K562 (cell line): Measurements from ENCODE around the gene NOL12. TPM values are rescaled to one million over a fixed set of nuclear protein-coding genes. Genes with fewer than 3 reads are reported as not detected.

Source experiments
- ATAC-seq: fragments of 200-7000 bp; cut with Tn5 transposase; 3 replicates; pipeline ENCODE4 v1.9.1; 2020; ENCODE audit warnings: moderate library complexity
- BruUV-seq: library from RNA; stranded (reverse); fragments of 400-500 nt; replicated peaks from 2 replicates; lab custom pipeline; 2021; lab: Mats Ljungman, UMichigan
- CTCF ChIA-PET: fragments of 300-600 bp; formaldehyde crosslinking; extraction: SDS; loops from one replicate; lab custom pipeline; 2021; ENCODE audit warnings: low intra/inter-chr PET ratio; lab: Yijun Ruan, JAX
- POLR2A ChIA-PET: fragments of 300-600, 350-650 bp; sonication (Branson Sonifier 250); formaldehyde crosslinking; extraction: SDS; loops from one replicate; lab custom pipeline; 2021; ENCODE audit warnings: antibody characterized with exemption, inconsistent platforms; lab: Yijun Ruan, JAX
- DNase-seq, 4 experiments: peaks; one replicate each; pipeline versions ENCODE4 v3.0.0 to v3.0.0-alpha.2; 2011 to 2018; ENCODE audit warnings: low spot score in 3 of 4, mixed read lengths in 3 of 4; ENCODE audit errors: extremely low read depth in 1 of 4
- FAIRE-seq: peaks from 2 replicates; lab custom pipeline; 2011; peaks lifted over from hg19 to GRCh38; lab: Jason Lieb, UNC
- H2AFZ ChIP-seq: 2 replicates; pipeline ENCODE4 v1.6.0; 2011; ENCODE audit warnings: low read depth, low read length, control low read depth, inconsistent platforms
- H3K27ac ChIP-seq: fragments of 200-600 bp; 3 replicates; pipeline ENCODE4 v1.8.0; 2011; ENCODE audit warnings: low read depth, mild to moderate bottlenecking, control low read depth, inconsistent platforms, low read length, moderate library complexity, mixed read lengths; ENCODE audit errors: extremely low read depth
- H3K27me3 ChIP-seq, 2 experiments: fragments of 300-600 bp in 1 of 2; 2 replicates in 1 of 2; 3 replicates in 1 of 2; pipeline versions ENCODE4 v1.6.0 to v1.8.0; 2011; ENCODE audit warnings: inconsistent platforms in 2 of 2, low read length in 2 of 2, mild to moderate bottlenecking in 1 of 2, mixed read lengths in 1 of 2, moderate library complexity in 1 of 2; ENCODE audit not compliant: control insufficient read depth in 2 of 2, insufficient read depth in 2 of 2
- H3K36me3 ChIP-seq: fragments of 300-600 bp; 3 replicates; pipeline ENCODE4 v1.8.0; 2011; ENCODE audit warnings: mild to moderate bottlenecking, low read length, inconsistent platforms; ENCODE audit not compliant: control insufficient read depth, insufficient read depth
- H3K4me1 ChIP-seq, 2 experiments: fragments of 200-600 bp in 1 of 2; replicated peaks in 1 of 2; 2 replicates in 1 of 2; 3 replicates in 1 of 2; pipeline versions ENCODE4 v1.5.1 to v1.8.0; 2011; ENCODE audit warnings: inconsistent platforms in 2 of 2, low read length in 2 of 2, mild to moderate bottlenecking in 1 of 2, mixed read lengths in 1 of 2, moderate library complexity in 1 of 2; ENCODE audit not compliant: control insufficient read depth in 2 of 2, insufficient read depth in 2 of 2
- H3K4me2 ChIP-seq: 2 replicates; pipeline ENCODE4 v1.6.1; 2011; ENCODE audit warnings: low read length, control low read depth, inconsistent platforms, mixed read lengths; ENCODE audit not compliant: insufficient read depth
- H3K4me3 ChIP-seq: fragments of 200-600 bp; sonication (generic), shearing (Covaris generic); 2 replicates; pipeline ENCODE4 v1.5.1; 2016; ENCODE audit warnings: control low read depth, inconsistent platforms
- H3K79me2 ChIP-seq: fragments of 200-600 bp; 3 replicates; pipeline ENCODE4 v1.8.0; 2011; ENCODE audit warnings: low read length, inconsistent platforms; ENCODE audit not compliant: control insufficient read depth, insufficient read depth
- H3K9ac ChIP-seq, 2 experiments: 2 replicates each; pipeline versions ENCODE4 v1.6.0 to v1.6.1; 2011; ENCODE audit warnings: low read depth in 2 of 2, low read length in 2 of 2, control low read depth in 1 of 2, inconsistent platforms in 1 of 2, mild to moderate bottlenecking in 1 of 2, mixed read lengths in 1 of 2; ENCODE audit not compliant: insufficient read depth in 1 of 2
- H3K9me1 ChIP-seq: one replicate; pipeline ENCODE4 v1.6.0; 2011; ENCODE audit warnings: inconsistent platforms, mild to moderate bottlenecking, low read length, moderate library complexity; ENCODE audit not compliant: control insufficient read depth, insufficient read depth
- H3K9me3 ChIP-seq: replicated peaks from 2 replicates; pipeline ENCODE4 v1.5.1; 2011; ENCODE audit warnings: low read depth, low read length, inconsistent platforms; ENCODE audit not compliant: control insufficient read depth, insufficient read depth
- H4K20me1 ChIP-seq: replicated peaks from 2 replicates; pipeline ENCODE4 v1.6.1; 2011; ENCODE audit warnings: low read length, inconsistent platforms, mixed read lengths; ENCODE audit not compliant: control insufficient read depth, insufficient read depth
- CBFB ChIP-seq: sonication (generic); formaldehyde crosslinking; IDR thresholded peaks from 2 replicates; pipeline ENCODE4 v1.4.0; 2020; ENCODE audit warnings: mild to moderate bottlenecking, missing genetic modification reagents
- FOXK1 ChIP-seq: sonication (generic); formaldehyde crosslinking; IDR thresholded peaks from 2 replicates; pipeline ENCODE4 v1.8.0; 2022; ENCODE audit warnings: missing genetic modification reagents, mild to moderate bottlenecking, borderline replicate concordance
- MAFG ChIP-seq: fragments of 450-650 bp; conservative IDR thresholded peaks from 2 replicates; pipeline ENCODE4 v1.6.1; 2016; ENCODE audit warnings: missing genetic modification characterization, missing compliant biosample characterization
- MBD1 ChIP-seq: fragments of 250-450 bp; sonication (Bioruptor Pico); IDR thresholded peaks from 2 replicates; pipeline ENCODE4 v1.8.0; 2022; ENCODE audit warnings: inconsistent platforms
- MEF2D ChIP-seq: conservative IDR thresholded peaks from 2 replicates; pipeline ENCODE4 v1.6.1; 2016; ENCODE audit warnings: low read depth, missing genetic modification characterization, missing compliant biosample characterization
- MNT ChIP-seq, 2 experiments: fragments of 450-650 bp; conservative IDR thresholded peaks; 2 replicates each; pipeline ENCODE4 v1.6.1; 2017; ENCODE audit warnings: mild to moderate bottlenecking in 2 of 2, moderate library complexity in 2 of 2
- POLR2G ChIP-seq: fragments of 200-400 bp; formaldehyde crosslinking; IDR thresholded peaks from 2 replicates; pipeline ENCODE4 v1.6.1; 2017; ENCODE audit warnings: low read depth, mild to moderate bottlenecking, antibody characterized with exemption, low read length, moderate library complexity
- RBFOX2 ChIP-seq: fragments of 200-400 bp; formaldehyde crosslinking; IDR thresholded peaks from 2 replicates; pipeline ENCODE4 v1.6.1; 2017; ENCODE audit warnings: low read depth, mild to moderate bottlenecking, low read length, moderate library complexity
- SMARCE1 ChIP-seq: fragments of 450-650 bp; IDR thresholded peaks from 2 replicates; pipeline ENCODE4 v1.7.1; 2016; ENCODE audit warnings: mild to moderate bottlenecking
- TBL1XR1 ChIP-seq, 2 experiments: IDR thresholded peaks; 2 replicates each; pipeline ENCODE4 v1.6.1; 2012; ENCODE audit warnings: improper control_type of control experiment in 2 of 2, low read length in 2 of 2, mild to moderate bottlenecking in 1 of 2
- TOE1 ChIP-seq, 2 experiments: fragments of 450-650 bp in 1 of 2; sonication (generic) in 1 of 2; formaldehyde crosslinking in 1 of 2; IDR thresholded peaks; 2 replicates each; pipeline versions ENCODE4 v1.7.1 to v1.8.0; 2016 to 2022; ENCODE audit warnings: borderline replicate concordance in 2 of 2, mild to moderate bottlenecking in 2 of 2, antibody characterized with exemption in 1 of 2, inconsistent platforms in 1 of 2, low read depth in 1 of 2, missing genetic modification reagents in 1 of 2, moderate library complexity in 1 of 2
- ZNF232 ChIP-seq: sonication (generic); formaldehyde crosslinking; IDR thresholded peaks from 2 replicates; pipeline ENCODE4 v1.8.0; 2022; ENCODE audit warnings: mild to moderate bottlenecking, missing genetic modification reagents
- WGBS: fragments of 100-300 bp; shearing (Covaris generic); methylation state at CpG from one replicate; pipeline ENCODE4 v1.1.6; 2016; ENCODE audit warnings: low coverage, mixed read lengths; ENCODE audit not compliant: insufficient coverage; ENCODE audit errors: missing lambda C conversion rate; 5-methylcytosine and 5-hydroxymethylcytosine counted together
- in situ Hi-C: fragments of 300-500 bp; cut with MboI; formaldehyde crosslinking; loops from 4 replicates; pipeline ENCODE4 v1.15.0; 2018; ENCODE audit warnings: inconsistent platforms, mixed read lengths
- intact Hi-C: fragments of 100-400 bp; cut with micrococcal nuclease; formaldehyde crosslinking; loops from 2 replicates; pipeline ENCODE4 v1.14.2; 2022
- polyA plus RNA-seq, 8 experiments: library from polyadenylated mRNA; depleted of rRNA in 4 of 8; stranded (reverse) in 5 of 8; unstranded in 3 of 8; fragments of >200 nt; fragmentation: Nextera tagmentation in 2 of 8; fragmentation: Illumina TruSeq in 1 of 8; extraction: Ambion mirVana in 2 of 8; extraction: Trizol in 1 of 8; gene quantifications; 2 replicates each; pipeline versions ENCODE4 v1.2.1 to v1.2.3, GENCODE V29; 2011 to 2014; ENCODE audit warnings: inconsistent platforms in 1 of 8, missing spikeins in 1 of 8
- total RNA-seq, 7 experiments: library from RNA; depleted of rRNA in 6 of 7; stranded (reverse); fragments of >200 nt in 6 of 7; fragmentation: Illumina TruSeq in 2 of 7; extraction: Trizol in 2 of 7; gene quantifications; 2 replicates each; pipeline versions ENCODE4 v1.2.1 to v1.2.3, GENCODE V29; 2011 to 2021; ENCODE audit warnings: low replicate concordance in 1 of 7

Gene NOL12
- total and polyA plus RNA-seq, 9 of the 15 experiments (the other 6 are each of a cell fraction or from before 2014, with no cell fraction given), result 2.8 to 40.9 (median 28.5) TPM

GRCh38 chr22:37678372-37678771 is 7.8 kb upstream of the NOL12 start:
- BruUV-seq, result no TSS peak
- no peak overlapping the region for H3K4me3 ChIP-seq
- TF ChIP-seq RBFOX2 (peak; percentile 39; the same call in 1 of the 2 replicates), SMARCE1 (no peak), POLR2G (0 out of 2 replicates have a peak, but pooled peaks have one; percentile 14)
- no peaks in the 10 kb centered on the region for H3K9me3 ChIP-seq
- ATAC-seq (no peak), DNase-seq (no peak), FAIRE-seq (no peak)
- intact Hi-C loops, result no loop called here
- POLR2A ChIA-PET, result no interaction called here
- in situ Hi-C loops, result no loop called here
- H4K20me1 ChIP-seq, result no peaks in the 10 kb centered on the region
- no peaks in the 10 kb centered on the region for H3K27me3 ChIP-seq
- peaks cover 9 to 62% of the 10 kb centered on the region in 2 experiments; a peak in 4 of 5 replicates for H3K4me1 ChIP-seq
- peak overlapping the region in 1 of 2 experiments; percentile 74; a peak in 2 of 4 replicates for H3K9ac ChIP-seq
- H3K27ac ChIP-seq, result no peak overlapping the region; the same call in 2 of the 3 replicates
- H3K4me2 ChIP-seq, result no peak overlapping the region
- peaks cover 23% of the 10 kb centered on the region for H3K79me2 ChIP-seq
- peaks cover 5% of the 10 kb centered on the region; the same call in 1 of the 3 replicates for H3K36me3 ChIP-seq
- 90% methylated on average over 15 of the region's 18 CpGs for WGBS
- no peaks in the 10 kb centered on the region for H3K9me1 ChIP-seq
- CTCF ChIA-PET, result no interaction called here
- H2AFZ ChIP-seq, result no peak overlapping the region

DNA sequence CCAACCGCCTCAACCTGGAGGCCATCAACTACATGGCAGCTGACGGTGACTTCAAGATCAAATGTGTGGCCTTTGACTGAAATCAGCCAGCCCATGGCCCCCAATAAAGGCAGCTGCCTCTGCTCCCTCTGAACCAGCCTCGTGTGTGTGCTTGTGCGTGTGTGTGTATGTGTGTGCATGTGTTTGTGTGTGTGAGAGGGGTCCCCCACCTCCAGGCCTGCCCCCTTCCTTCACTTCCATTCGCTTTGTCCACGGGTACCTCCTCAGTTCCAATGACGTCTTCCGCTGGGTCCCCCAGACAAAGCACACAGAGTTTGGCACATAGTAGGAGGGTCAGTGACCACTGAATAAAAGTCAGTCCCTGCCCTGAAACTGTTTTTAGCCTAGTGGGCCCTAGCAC is 6.5 kb upstream of the NOL12 start:
- no peak overlapping the region for H3K27ac ChIP-seq
- H3K27me3 ChIP-seq, result no peaks in the 10 kb centered on the region
- peaks cover 23% of the 10 kb centered on the region for H3K79me2 ChIP-seq
- peaks cover 9 to 50% of the 10 kb centered on the region in 2 experiments; a peak in 4 of 5 replicates for H3K4me1 ChIP-seq
- intact Hi-C loops, result no loop called here
- 0 out of 4 replicates have a peak overlapping the region, but pooled peaks of 1 of the 2 experiments have one; percentile 36 for H3K9ac ChIP-seq
- BruUV-seq, result no TSS peak
- ChIA-PET CTCF (no interaction called here), POLR2A (interaction anchor here (0.6 to 1.2 kb wide), 4 partner anchors 11 to 254 kb away, joined by 3 to 6 read pairs (median 4); no protein-coding TSS in a partner anchor)
- in situ Hi-C loops, result no loop called here
- H3K9me1 ChIP-seq, result no peaks in the 10 kb centered on the region
- 89% methylated on average over 7 of the region's 8 CpGs for WGBS
- DNase-seq (no peak), ATAC-seq (no peak), FAIRE-seq (no peak)
- peaks cover 5% of the 10 kb centered on the region; the same call in 1 of the 3 replicates for H3K36me3 ChIP-seq
- H3K9me3 ChIP-seq, result no peaks in the 10 kb centered on the region
- H4K20me1 ChIP-seq, result no peaks in the 10 kb centered on the region
- H2AFZ ChIP-seq, result no peak overlapping the region
- no peak overlapping the region for H3K4me2 ChIP-seq
- H3K4me3 ChIP-seq, result no peak overlapping the region
- TF ChIP-seq MEF2D (tag) (no peak), MAFG (no peak), CBFB (CRISPR knock-in tag) (no peak), MNT (conservative IDR thresholded peaks at IDR 0.05) (no peak), TOE1 (IDR thresholded peaks at IDR 0.05; ENCODE audit: borderline replicate concordance) (no peak), TOE1 (CRISPR knock-in tag; IDR thresholded peaks at IDR 0.05; ENCODE audit: borderline replicate concordance, low read depth) (no peak), ZNF232 (CRISPR knock-in tag) (no peak), MBD1 (CRISPR knock-in tag) (no peak), FOXK1 (CRISPR knock-in tag) (no peak), TBL1XR1 (IDR thresholded peaks at IDR 0.05; ENCODE audit: low read length in 2 of 2) (no peak)
